Measurements from ENCODE around the gene VEZF1. TPM values are rescaled to one million over a fixed set of nuclear protein-coding genes. Genes with fewer than 3 reads are reported as not detected.
A peak's percentile ranks its signal among the peaks of the same experiment; 100 is the strongest.

The VEZF1 gene
- total RNA-seq, 2 donors from 2014 or later, result 65.9 to 77.1 TPM

- no peak for DNase-seq (ENCODE audit: low spot score)
- H3K27ac ChIP-seq, result peak overlapping the region; percentile 94 to 99
- H3K9me3 ChIP-seq, result no peaks in the 10 kb centered on the region
- peak overlapping the region; percentile 65 to 93 for H3K4me3 ChIP-seq
- peaks cover 0 to 66% of the 10 kb centered on the region in 2 donors for H3K4me1 ChIP-seq
- H3K27me3 ChIP-seq, result no peaks in the 10 kb centered on the region
- no peaks in the 10 kb centered on the region for H3K36me3 ChIP-seq
- no peak for TF ChIP-seq CTCF (IDR thresholded peaks at IDR 0.05)
These were observed 34.2 kb downstream of the VEZF1 start for GRCh38 chr17:57953705-57954396.

GRCh38 chr17:57953219-57953618 lies 34.8 kb downstream of the VEZF1 start:
- Histone ChIP-seq H3K27ac (peak overlapping the region; percentile 94 to 99), H3K36me3 (no peaks in the 10 kb centered on the region), H3K4me3 (no peak overlapping the region), H3K27me3 (no peaks in the 10 kb centered on the region), H3K9me3 (no peaks in the 10 kb centered on the region), H3K4me1 (peaks cover 0 to 72% of the 10 kb centered on the region in 2 donors)
- TF ChIP-seq CTCF (IDR thresholded peaks at IDR 0.05), result no peak
- no peak for DNase-seq (ENCODE audit: low spot score)

DNA sequence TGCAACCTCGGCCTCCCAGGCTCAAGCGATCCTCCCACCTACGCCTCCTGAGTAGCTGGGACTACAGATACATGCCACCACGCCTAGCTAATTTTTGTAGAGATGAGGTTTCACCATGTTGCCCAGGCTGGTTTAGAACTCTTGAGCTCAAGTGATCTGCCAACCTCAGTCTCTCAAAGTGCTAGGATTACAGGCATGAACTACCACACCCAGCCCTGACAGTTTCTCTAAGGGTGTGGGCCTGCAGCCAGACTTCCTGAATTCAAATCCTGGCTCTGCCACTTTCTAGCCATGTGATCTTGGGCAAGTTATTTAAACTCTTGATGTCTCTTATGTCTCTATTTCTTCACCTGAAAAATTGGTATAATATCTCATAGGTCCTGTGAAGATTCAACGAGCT lies 38.4 kb downstream of the VEZF1 start:
- Histone ChIP-seq H3K36me3 (no peaks in the 10 kb centered on the region), H3K27ac (peak overlapping the region; percentile 94 to 99), H3K4me3 (no peak overlapping the region), H3K27me3 (no peaks in the 10 kb centered on the region), H3K4me1 (peaks cover 0 to 95% of the 10 kb centered on the region in 2 donors), H3K9me3 (no peaks in the 10 kb centered on the region)
- no peak for TF ChIP-seq CTCF (IDR thresholded peaks at IDR 0.05)
- DNase-seq (ENCODE audit: low spot score), result no peak

DNA sequence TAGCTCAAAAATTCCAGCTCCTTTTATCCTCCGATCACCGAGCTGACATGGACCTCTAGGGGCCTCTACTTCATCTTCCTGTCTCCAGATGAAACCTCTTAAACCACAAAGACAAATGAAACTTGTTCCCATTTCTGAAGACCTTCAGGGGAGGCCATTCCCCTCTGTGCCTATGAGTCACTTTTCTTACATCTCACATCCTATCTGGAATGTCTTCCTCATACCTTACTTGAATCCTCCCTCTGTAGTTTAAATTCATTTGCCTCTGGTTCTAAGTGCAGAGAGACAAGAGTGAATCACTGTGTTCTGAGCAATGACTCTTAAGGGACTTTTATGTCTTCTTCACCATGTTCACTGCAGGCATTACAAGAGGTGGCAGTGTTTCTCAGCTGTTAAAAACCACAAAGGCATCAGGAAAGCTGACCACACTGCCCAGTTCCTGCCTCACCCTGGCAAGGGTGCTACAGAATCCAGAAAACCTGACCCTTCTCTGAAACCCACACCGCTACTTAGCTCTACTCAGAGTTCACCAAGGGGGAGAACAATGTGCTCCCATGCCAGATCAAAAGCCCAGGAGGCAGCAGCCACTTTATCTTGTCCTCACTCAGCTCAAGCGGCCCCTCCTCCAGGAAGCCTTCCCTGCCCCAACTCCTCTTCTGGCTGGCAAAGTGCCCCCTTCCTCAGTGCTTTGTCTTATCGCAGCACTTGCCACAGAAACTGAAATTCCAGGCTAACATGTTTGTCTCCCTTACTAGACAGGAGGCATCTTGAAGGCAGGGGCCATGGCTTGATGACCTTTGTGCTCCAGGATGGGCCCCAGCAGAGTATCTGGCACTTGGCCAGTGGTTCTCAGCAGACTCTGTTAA lies 39.3 kb downstream of the VEZF1 start:
- H3K4me3 ChIP-seq, result no peak overlapping the region
- DNase-seq (ENCODE audit: low spot score), result no peak
- H3K4me1 ChIP-seq, result peaks cover 0 to 94% of the 10 kb centered on the region in 2 donors
- no peaks in the 10 kb centered on the region for H3K27me3 ChIP-seq
- H3K9me3 ChIP-seq, result no peaks in the 10 kb centered on the region
- peak overlapping the region; percentile 94 to 99 for H3K27ac ChIP-seq
- TF ChIP-seq CTCF (IDR thresholded peaks at IDR 0.05), result no peak
- H3K36me3 ChIP-seq, result no peaks in the 10 kb centered on the region

DNA sequence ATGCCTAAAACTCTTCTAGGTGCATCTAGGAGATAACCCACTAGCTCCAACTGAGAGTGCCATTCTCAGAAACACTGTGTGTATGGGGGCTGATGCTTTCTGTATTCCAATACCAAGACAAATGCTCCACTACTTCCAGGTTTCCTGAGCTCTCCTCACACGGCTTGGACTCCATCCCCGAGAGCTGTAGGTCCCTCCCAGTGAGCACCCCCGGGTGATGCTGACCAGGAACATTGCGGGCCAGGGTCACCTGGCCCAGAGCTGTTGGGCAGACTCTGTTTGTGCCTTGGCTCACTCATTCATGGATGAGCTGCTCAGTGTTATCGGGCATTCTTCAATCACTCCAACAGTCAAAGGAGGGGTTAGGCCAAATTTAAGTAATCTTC lies 39.9 kb downstream of the VEZF1 start:
- no peak for DNase-seq (ENCODE audit: low spot score)
- peaks cover 0 to 94% of the 10 kb centered on the region in 2 donors for H3K4me1 ChIP-seq
- H3K4me3 ChIP-seq, result no peak overlapping the region
- no peaks in the 10 kb centered on the region for H3K9me3 ChIP-seq
- no peaks in the 10 kb centered on the region for H3K36me3 ChIP-seq
- H3K27me3 ChIP-seq, result no peaks in the 10 kb centered on the region
- H3K27ac ChIP-seq, result peak overlapping the region; percentile 94 to 99
- TF ChIP-seq CTCF (IDR thresholded peaks at IDR 0.05), result no peak

Data from right atrium auricular region (tissue), 2 donors.